Endothelial cell (in vitro differentiated cells): ENCODE data around the gene TFDP2. TPM values are rescaled to one million over a fixed set of nuclear protein-coding genes. Genes with fewer than 3 reads are reported as not detected.
"Not testable (repeated sequence)": the region's sequence is repeated elsewhere in the genome, so short reads cannot be mapped to it uniquely, and the experiment has no call there.

ENCODE experiments used
- DNase-seq: peaks from one replicate; pipeline ENCODE4 v3.0.0; 2021; ENCODE audit warnings: low spot score
- H3K27ac Mint-ChIP-seq: one replicate; pipeline ENCODE4 v1.8.0; 2021; ENCODE audit warnings: mixed read lengths, inconsistent platforms; ENCODE audit not compliant: unreplicated experiment
- H3K27me3 Mint-ChIP-seq: one replicate; pipeline ENCODE4 v1.8.0; 2021; ENCODE audit warnings: mild to moderate bottlenecking, moderate library complexity, mixed read lengths, inconsistent platforms; ENCODE audit not compliant: unreplicated experiment
- H3K36me3 Mint-ChIP-seq: one replicate; pipeline ENCODE4 v1.8.0; 2021; ENCODE audit warnings: mild to moderate bottlenecking, low read depth, mixed read lengths, inconsistent platforms; ENCODE audit not compliant: unreplicated experiment
- H3K4me1 Mint-ChIP-seq: one replicate; pipeline ENCODE4 v1.8.0; 2021; ENCODE audit warnings: mild to moderate bottlenecking, mixed read lengths, inconsistent platforms; ENCODE audit not compliant: unreplicated experiment
- H3K4me3 Mint-ChIP-seq: one replicate; pipeline ENCODE4 v1.8.0; 2021; ENCODE audit warnings: mild to moderate bottlenecking, mixed read lengths, inconsistent platforms; ENCODE audit not compliant: unreplicated experiment
- H3K9me3 Mint-ChIP-seq: one replicate; pipeline ENCODE4 v1.8.0; 2021; ENCODE audit warnings: mixed read lengths, inconsistent platforms; ENCODE audit not compliant: unreplicated experiment
- total RNA-seq: library from RNA; stranded (reverse); fragmentation: NEBNext Ultra II Directional; extraction: Animal tissue kit (Norgen Biotek cat#: 25700); gene quantifications from one replicate; pipeline ENCODE4 v1.2.1, GENCODE V29; 2021; ENCODE audit not compliant: unreplicated experiment
- TF ChIP-seq, protein P1 (sequence below): fragments of 200-600 bp; sonication (generic); IDR thresholded peaks from one replicate; pipeline ENCODE4 v1.5.0; 2021; ENCODE audit warnings: antibody characterized with exemption; ENCODE audit not compliant: unreplicated experiment

Gene TFDP2
- total RNA-seq, 1 donor from 2014 or later, result 31.1 TPM

DNA sequence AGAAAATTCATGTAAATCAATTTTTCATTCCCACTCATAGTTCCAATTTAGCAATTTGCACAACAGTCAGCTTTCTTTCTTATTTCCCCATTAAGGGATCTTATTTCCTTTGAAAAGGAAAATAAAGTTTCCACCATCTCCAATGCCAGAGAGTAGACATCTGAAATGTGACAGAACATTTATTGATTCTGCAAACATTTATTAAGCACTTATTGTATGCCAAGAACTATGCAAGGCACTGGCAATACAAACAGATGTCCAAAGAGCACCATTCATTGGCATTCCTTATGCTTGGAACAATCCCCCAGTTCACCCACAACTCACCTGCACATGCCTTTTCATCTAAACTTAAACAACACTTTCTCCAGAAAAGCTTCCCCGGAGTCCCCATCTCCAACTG is 2.5 kb upstream of the TFDP2 start:
- no peaks in the 10 kb centered on the region for H3K9me3 Mint-ChIP-seq
- H3K4me1 Mint-ChIP-seq, result peaks cover 9% of the 10 kb centered on the region
- DNase-seq, result no peak
- H3K36me3 Mint-ChIP-seq, result no peaks in the 10 kb centered on the region
- H3K27me3 Mint-ChIP-seq, result peaks cover 1% of the 10 kb centered on the region
- H3K4me3 Mint-ChIP-seq, result no peak overlapping the region
- TF ChIP-seq, protein P1, sequence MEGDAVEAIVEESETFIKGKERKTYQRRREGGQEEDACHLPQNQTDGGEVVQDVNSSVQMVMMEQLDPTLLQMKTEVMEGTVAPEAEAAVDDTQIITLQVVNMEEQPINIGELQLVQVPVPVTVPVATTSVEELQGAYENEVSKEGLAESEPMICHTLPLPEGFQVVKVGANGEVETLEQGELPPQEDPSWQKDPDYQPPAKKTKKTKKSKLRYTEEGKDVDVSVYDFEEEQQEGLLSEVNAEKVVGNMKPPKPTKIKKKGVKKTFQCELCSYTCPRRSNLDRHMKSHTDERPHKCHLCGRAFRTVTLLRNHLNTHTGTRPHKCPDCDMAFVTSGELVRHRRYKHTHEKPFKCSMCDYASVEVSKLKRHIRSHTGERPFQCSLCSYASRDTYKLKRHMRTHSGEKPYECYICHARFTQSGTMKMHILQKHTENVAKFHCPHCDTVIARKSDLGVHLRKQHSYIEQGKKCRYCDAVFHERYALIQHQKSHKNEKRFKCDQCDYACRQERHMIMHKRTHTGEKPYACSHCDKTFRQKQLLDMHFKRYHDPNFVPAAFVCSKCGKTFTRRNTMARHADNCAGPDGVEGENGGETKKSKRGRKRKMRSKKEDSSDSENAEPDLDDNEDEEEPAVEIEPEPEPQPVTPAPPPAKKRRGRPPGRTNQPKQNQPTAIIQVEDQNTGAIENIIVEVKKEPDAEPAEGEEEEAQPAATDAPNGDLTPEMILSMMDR, result no peak
- no peak overlapping the region for H3K27ac Mint-ChIP-seq

DNA sequence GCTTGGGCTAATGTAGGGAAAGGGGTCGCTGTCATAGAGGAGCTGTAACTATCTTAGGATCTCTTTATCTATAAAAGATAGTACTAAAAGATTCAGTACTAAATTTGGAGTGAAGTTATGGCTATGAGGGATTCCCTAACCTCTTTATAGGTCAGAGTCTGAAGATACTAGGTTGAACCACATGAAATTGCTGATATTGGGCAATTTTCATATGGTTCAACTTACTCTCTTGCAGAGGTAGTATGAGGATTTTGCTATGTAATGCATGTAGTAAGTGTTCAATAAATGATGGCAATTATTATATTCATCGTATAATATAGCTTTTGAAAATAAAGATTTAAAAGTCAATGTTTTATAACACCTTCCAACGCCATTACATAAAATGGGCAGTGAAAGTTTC is 1.9 kb upstream of the TFDP2 start:
- DNase-seq, result no peak
- H3K9me3 Mint-ChIP-seq, result no peaks in the 10 kb centered on the region
- H3K4me3 Mint-ChIP-seq, result no peak overlapping the region
- peaks cover 1% of the 10 kb centered on the region for H3K27me3 Mint-ChIP-seq
- H3K4me1 Mint-ChIP-seq, result peaks cover 9% of the 10 kb centered on the region
- TF ChIP-seq, protein P1, result no peak
- no peaks in the 10 kb centered on the region for H3K36me3 Mint-ChIP-seq
- no peak overlapping the region for H3K27ac Mint-ChIP-seq

DNA sequence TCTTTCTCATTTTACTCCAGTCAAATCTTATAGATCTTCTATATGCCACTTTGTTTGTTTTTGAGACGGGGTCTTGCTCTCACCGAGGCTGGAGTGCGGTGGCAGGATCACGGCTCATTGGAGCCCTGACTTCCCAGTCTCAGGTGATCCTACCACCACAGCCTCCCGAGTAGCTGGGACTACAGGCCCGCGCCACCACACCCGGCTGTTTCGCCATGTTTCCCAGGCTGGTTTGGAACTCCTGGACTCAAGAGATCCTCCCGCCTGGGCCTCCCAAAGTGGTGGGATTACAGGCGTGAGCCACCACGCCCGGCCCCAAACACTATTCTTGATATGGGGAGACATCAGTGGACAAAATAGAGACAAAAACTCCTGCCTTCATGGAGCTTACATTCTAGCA is 927 bp upstream of the TFDP2 start:
- Mint-ChIP-seq H3K27me3 (peaks cover 1% of the 10 kb centered on the region), H3K9me3 (no peaks in the 10 kb centered on the region), H3K4me1 (peaks cover 9% of the 10 kb centered on the region), H3K4me3 (no peak overlapping the region), H3K36me3 (no peaks in the 10 kb centered on the region), H3K27ac (no peak overlapping the region)
- TF ChIP-seq, protein P1, result no peak
- no peak for DNase-seq

DNA sequence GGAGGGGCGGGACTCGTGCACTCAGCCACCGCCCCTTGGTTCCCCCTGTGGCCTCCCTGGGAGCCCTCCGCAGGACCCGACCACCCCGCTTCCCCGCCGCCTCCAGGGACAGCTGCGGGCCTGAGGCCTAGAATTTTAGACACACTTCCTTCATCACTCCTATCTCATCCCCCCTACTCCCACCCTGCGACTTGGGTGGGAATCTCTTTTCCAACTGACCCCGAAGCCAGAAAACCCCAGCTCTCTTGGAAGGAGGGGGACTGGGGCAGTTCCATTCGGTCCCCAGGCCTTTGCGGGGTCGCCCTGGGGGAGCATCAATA is 289 bp upstream of the TFDP2 start:
- Mint-ChIP-seq H3K9me3 (no peaks in the 10 kb centered on the region), H3K27ac (no peak overlapping the region), H3K4me1 (peaks cover 12% of the 10 kb centered on the region), H3K36me3 (no peaks in the 10 kb centered on the region), H3K4me3 (peak overlapping the region; percentile 87), H3K27me3 (peaks cover 1% of the 10 kb centered on the region)
- no peak for DNase-seq
- TF ChIP-seq, protein P1, result no peak

DNA sequence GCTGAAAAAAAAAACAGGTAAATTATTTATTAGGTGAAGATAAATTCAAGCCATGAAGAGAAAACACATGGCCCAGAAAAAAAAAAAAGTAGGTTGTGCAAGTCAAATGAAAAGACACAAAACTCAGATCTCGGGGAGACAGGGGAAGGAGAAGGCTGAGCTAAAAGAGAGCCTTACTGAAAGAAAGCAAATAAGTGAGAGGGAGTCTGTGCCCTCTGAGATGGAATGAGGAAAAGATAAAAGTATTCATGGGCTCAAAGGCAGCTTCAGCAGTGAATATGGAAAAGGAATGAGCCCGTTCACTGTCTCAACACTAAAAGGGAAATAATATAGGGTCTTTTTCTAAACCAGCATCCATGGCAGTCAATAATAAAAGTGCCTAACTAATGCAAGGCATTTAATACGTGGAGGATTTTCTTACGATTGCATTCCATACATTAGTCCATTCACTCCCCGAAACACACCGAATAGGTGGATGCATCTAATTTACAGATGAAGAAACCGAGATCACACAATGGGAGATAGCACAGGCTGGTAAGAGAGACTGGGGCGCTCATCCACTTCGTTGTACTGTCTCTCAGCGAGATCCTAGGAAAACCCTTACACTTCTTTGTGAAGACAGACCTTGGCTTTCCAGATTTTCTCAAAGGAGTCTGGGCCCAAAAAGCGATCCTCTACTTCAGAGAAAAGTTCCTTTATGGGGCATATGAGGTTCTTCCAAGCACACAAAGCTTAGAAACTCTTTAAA is 1.1 kb downstream of the TFDP2 start:
- TF ChIP-seq, protein P1, result no peak
- Mint-ChIP-seq H3K27me3 (peaks cover 1% of the 10 kb centered on the region), H3K27ac (peak overlapping the region; percentile 71), H3K36me3 (no peaks in the 10 kb centered on the region), H3K4me3 (peak overlapping the region; percentile 92), H3K9me3 (no peaks in the 10 kb centered on the region), H3K4me1 (peaks cover 12% of the 10 kb centered on the region)
- DNase-seq, result no peak

DNA sequence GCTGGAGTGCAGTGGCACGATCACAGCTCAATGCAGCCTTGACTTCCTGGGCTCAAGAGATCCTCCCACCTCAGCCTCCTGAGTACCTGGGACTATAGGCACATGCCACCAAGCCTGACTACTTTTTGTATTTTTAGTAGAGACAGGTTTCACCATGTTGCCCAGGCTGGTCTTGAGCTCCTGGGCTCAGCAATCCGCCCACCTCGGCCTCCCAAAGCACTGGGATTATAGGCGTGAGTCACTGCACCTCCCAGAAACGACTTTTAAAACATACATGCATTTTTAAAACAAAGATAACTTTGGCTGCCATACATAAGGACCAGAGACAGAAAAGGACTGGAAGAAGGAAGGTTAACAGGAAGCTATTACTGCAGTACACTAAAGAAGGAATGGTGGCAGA is 4.8 kb downstream of the TFDP2 start:
- H3K9me3 Mint-ChIP-seq, H3K27me3 Mint-ChIP-seq, DNase-seq, H3K36me3 Mint-ChIP-seq, H3K4me3 Mint-ChIP-seq, H3K27ac Mint-ChIP-seq: not testable (repeated sequence)
- H3K4me1 Mint-ChIP-seq, result peaks cover 12% of the 10 kb centered on the region

GRCh38 chr3:142140608-142141285 is 8.6 kb downstream of the TFDP2 start:
- not testable (repeated sequence) for H3K4me3 Mint-ChIP-seq, H3K27ac Mint-ChIP-seq, H3K4me1 Mint-ChIP-seq, H3K9me3 Mint-ChIP-seq, DNase-seq, H3K27me3 Mint-ChIP-seq
- peaks cover 12% of the 10 kb centered on the region for H3K36me3 Mint-ChIP-seq
